GM23338 (cell line): ENCODE data around the gene HK1.

Experiments
- CREB1 ChIP-seq: fragments of 250-450 bp; sonication (Bioruptor Pico); IDR thresholded peaks from 2 replicates; pipeline ENCODE4 v1.5.0; 2020; ENCODE audit warnings: low read depth, mild to moderate bottlenecking, moderate library complexity
- EZH2 ChIP-seq: fragments of 200-600 bp; sonication (generic); IDR thresholded peaks from one replicate; pipeline ENCODE4 v1.8.0; 2017; ENCODE audit warnings: antibody characterized with exemption, mild to moderate bottlenecking, low read depth; ENCODE audit not compliant: unreplicated experiment
- EZH2phosphoT487 ChIP-seq: fragments of 200-600 bp; sonication (generic); IDR thresholded peaks from one replicate; pipeline ENCODE4 v1.8.1; 2018; ENCODE audit warnings: antibody characterized with exemption; ENCODE audit not compliant: unreplicated experiment
- JUNB ChIP-seq: IDR thresholded peaks from one replicate; pipeline ENCODE4 v1.6.1; 2016; ENCODE audit warnings: antibody characterized with exemption; ENCODE audit not compliant: unreplicated experiment
- NANOG ChIP-seq: IDR thresholded peaks from 2 replicates; pipeline ENCODE4 v1.6.1; 2016; ENCODE audit warnings: antibody characterized with exemption, borderline replicate concordance
- POLR2AphosphoS5 ChIP-seq: IDR thresholded peaks from 2 replicates; pipeline ENCODE4 v1.6.1; 2016; ENCODE audit warnings: antibody characterized with exemption, low read depth
- STAT1 ChIP-seq: IDR thresholded peaks from one replicate; pipeline ENCODE4 v1.6.1; 2016; ENCODE audit warnings: antibody characterized with exemption; ENCODE audit not compliant: unreplicated experiment
- ZNF114 ChIP-seq: fragments of 250-450 bp; sonication (Bioruptor Pico); IDR thresholded peaks from 2 replicates; pipeline ENCODE4 v1.5.0; 2020; ENCODE audit warnings: mild to moderate bottlenecking, moderate library complexity
- ZNF331 ChIP-seq: fragments of 250-450 bp; sonication (Bioruptor Pico); IDR thresholded peaks from 2 replicates; pipeline ENCODE4 v1.5.0; 2020; ENCODE audit warnings: low read depth, mild to moderate bottlenecking, moderate library complexity
- TF ChIP-seq, protein P1 (sequence below), 2 experiments: fragments of 200-600 bp in 1 of 2; sonication (generic) in 1 of 2; conservative IDR thresholded peaks; 2 replicates each; pipeline versions ENCODE4 v1.5.1 to v1.6.1; 2016 to 2017; ENCODE audit warnings: antibody characterized with exemption in 2 of 2, low read depth in 2 of 2, mild to moderate bottlenecking in 2 of 2, moderate library complexity in 1 of 2
- TF ChIP-seq, protein P2 (sequence below): IDR thresholded peaks from one replicate; pipeline ENCODE4 v1.6.1; 2018; ENCODE audit warnings: antibody characterized with exemption; ENCODE audit not compliant: unreplicated experiment
- TF ChIP-seq, protein P3 (sequence below): IDR thresholded peaks from 2 replicates; pipeline ENCODE4 v1.6.1; 2016; ENCODE audit warnings: antibody characterized with exemption

GRCh38 chr10:69425511-69426298 is 147.4 kb downstream of the HK1 start:
- TF ChIP-seq, protein P1, sequence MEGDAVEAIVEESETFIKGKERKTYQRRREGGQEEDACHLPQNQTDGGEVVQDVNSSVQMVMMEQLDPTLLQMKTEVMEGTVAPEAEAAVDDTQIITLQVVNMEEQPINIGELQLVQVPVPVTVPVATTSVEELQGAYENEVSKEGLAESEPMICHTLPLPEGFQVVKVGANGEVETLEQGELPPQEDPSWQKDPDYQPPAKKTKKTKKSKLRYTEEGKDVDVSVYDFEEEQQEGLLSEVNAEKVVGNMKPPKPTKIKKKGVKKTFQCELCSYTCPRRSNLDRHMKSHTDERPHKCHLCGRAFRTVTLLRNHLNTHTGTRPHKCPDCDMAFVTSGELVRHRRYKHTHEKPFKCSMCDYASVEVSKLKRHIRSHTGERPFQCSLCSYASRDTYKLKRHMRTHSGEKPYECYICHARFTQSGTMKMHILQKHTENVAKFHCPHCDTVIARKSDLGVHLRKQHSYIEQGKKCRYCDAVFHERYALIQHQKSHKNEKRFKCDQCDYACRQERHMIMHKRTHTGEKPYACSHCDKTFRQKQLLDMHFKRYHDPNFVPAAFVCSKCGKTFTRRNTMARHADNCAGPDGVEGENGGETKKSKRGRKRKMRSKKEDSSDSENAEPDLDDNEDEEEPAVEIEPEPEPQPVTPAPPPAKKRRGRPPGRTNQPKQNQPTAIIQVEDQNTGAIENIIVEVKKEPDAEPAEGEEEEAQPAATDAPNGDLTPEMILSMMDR (conservative IDR thresholded peaks at IDR 0.05; ENCODE audit: low read depth in 2 of 2): no peak
- TF ChIP-seq POLR2AphosphoS5 (no peak), EZH2 (no peak), JUNB (no peak), NANOG (no peak), CREB1 (CRISPR knock-in tag) (no peak), STAT1 (no peak), EZH2phosphoT487 (no peak), ZNF331 (CRISPR knock-in tag) (no peak), ZNF114 (no peak)
- TF ChIP-seq, protein P2, sequence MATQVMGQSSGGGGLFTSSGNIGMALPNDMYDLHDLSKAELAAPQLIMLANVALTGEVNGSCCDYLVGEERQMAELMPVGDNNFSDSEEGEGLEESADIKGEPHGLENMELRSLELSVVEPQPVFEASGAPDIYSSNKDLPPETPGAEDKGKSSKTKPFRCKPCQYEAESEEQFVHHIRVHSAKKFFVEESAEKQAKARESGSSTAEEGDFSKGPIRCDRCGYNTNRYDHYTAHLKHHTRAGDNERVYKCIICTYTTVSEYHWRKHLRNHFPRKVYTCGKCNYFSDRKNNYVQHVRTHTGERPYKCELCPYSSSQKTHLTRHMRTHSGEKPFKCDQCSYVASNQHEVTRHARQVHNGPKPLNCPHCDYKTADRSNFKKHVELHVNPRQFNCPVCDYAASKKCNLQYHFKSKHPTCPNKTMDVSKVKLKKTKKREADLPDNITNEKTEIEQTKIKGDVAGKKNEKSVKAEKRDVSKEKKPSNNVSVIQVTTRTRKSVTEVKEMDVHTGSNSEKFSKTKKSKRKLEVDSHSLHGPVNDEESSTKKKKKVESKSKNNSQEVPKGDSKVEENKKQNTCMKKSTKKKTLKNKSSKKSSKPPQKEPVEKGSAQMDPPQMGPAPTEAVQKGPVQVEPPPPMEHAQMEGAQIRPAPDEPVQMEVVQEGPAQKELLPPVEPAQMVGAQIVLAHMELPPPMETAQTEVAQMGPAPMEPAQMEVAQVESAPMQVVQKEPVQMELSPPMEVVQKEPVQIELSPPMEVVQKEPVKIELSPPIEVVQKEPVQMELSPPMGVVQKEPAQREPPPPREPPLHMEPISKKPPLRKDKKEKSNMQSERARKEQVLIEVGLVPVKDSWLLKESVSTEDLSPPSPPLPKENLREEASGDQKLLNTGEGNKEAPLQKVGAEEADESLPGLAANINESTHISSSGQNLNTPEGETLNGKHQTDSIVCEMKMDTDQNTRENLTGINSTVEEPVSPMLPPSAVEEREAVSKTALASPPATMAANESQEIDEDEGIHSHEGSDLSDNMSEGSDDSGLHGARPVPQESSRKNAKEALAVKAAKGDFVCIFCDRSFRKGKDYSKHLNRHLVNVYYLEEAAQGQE: no peak
- TF ChIP-seq, protein P3, sequence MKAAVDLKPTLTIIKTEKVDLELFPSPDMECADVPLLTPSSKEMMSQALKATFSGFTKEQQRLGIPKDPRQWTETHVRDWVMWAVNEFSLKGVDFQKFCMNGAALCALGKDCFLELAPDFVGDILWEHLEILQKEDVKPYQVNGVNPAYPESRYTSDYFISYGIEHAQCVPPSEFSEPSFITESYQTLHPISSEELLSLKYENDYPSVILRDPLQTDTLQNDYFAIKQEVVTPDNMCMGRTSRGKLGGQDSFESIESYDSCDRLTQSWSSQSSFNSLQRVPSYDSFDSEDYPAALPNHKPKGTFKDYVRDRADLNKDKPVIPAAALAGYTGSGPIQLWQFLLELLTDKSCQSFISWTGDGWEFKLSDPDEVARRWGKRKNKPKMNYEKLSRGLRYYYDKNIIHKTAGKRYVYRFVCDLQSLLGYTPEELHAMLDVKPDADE: no peak
